OCI-LY7 (cell line): ENCODE measurements around the gene CYFIP1. TPM values are rescaled to one million over a fixed set of nuclear protein-coding genes. Genes with fewer than 3 reads are reported as not detected.

Experiments used
- BruUV-seq: library from RNA; stranded (reverse); fragments of 400-500 nt; replicated peaks from 2 replicates; lab custom pipeline; 2021; lab: Mats Ljungman, UMichigan
- CTCF ChIA-PET: fragments of 300-600 bp; sonication (Branson Sonifier 250); formaldehyde crosslinking; loops from one replicate; lab custom pipeline; 2022; ENCODE audit warnings: antibody characterized with exemption; ENCODE audit not compliant: unreplicated experiment; lab: Charles Lee
- POLR2A ChIA-PET: fragments of 300-600 bp; sonication (Branson Sonifier 250); formaldehyde crosslinking; loops from one replicate; lab custom pipeline; 2022; ENCODE audit warnings: antibody characterized with exemption; lab: Charles Lee
- DNase-seq: peaks from one replicate; pipeline ENCODE4 v3.0.0-alpha.2; 2015; ENCODE audit warnings: low spot score
- H2AFZ ChIP-seq: fragments of 200-600 bp; sonication (generic), shearing (Covaris generic); 2 replicates; pipeline ENCODE4 v1.6.1; 2014; ENCODE audit warnings: mild to moderate bottlenecking, antibody characterized with exemption, low read length, moderate library complexity
- H3K27ac ChIP-seq: fragments of 200-600 bp; sonication (generic); 2 replicates; pipeline ENCODE4 v1.5.1; 2014; ENCODE audit warnings: mixed run types, low read depth, mild to moderate bottlenecking, moderate library complexity, low read length, inconsistent platforms; ENCODE audit not compliant: poor library complexity, severe bottlenecking
- H3K36me3 ChIP-seq: fragments of 200-600 bp; sonication (generic); 2 replicates; pipeline ENCODE4 v1.6.1; 2014; ENCODE audit warnings: mild to moderate bottlenecking, antibody characterized with exemption, low read length, moderate library complexity, mixed read lengths; ENCODE audit not compliant: insufficient read depth
- H3K4me1 ChIP-seq: fragments of 200-600 bp; sonication (generic); 2 replicates; pipeline ENCODE4 v1.5.1; 2014; ENCODE audit warnings: mild to moderate bottlenecking, low read length; ENCODE audit not compliant: insufficient read depth, poor library complexity, severe bottlenecking
- H3K4me2 ChIP-seq: fragments of 200-600 bp; sonication (generic); 2 replicates; pipeline ENCODE4 v1.6.1; 2014; ENCODE audit warnings: mild to moderate bottlenecking, low read length
- H3K4me3 ChIP-seq: fragments of 200-600 bp; sonication (generic); 2 replicates; pipeline ENCODE4 v1.5.1; 2014; ENCODE audit warnings: mild to moderate bottlenecking, low read depth, low read length; ENCODE audit not compliant: poor library complexity, severe bottlenecking
- H3K79me2 ChIP-seq: fragments of 200-600 bp; sonication (generic); 2 replicates; pipeline ENCODE4 v1.6.1; 2016; ENCODE audit warnings: low read depth, mild to moderate bottlenecking, low read length, moderate library complexity, mixed read lengths; ENCODE audit not compliant: insufficient read depth
- H3K9me2 ChIP-seq: fragments of 200-600 bp; sonication (generic); 2 replicates; pipeline ENCODE4 v1.6.1; 2016; ENCODE audit warnings: mild to moderate bottlenecking, low read length, mixed read lengths; ENCODE audit not compliant: insufficient read depth
- H3K9me3 ChIP-seq: fragments of 200-600 bp; sonication (generic); 2 replicates; pipeline ENCODE4 v1.6.1; 2014; ENCODE audit warnings: mild to moderate bottlenecking, mixed run types, low read length, mixed read lengths
- H4K20me1 ChIP-seq: fragments of 200-600 bp; sonication (generic); 2 replicates; pipeline ENCODE4 v1.6.1; 2014; ENCODE audit warnings: mild to moderate bottlenecking, antibody characterized with exemption, low read length, moderate library complexity, mixed read lengths; ENCODE audit not compliant: insufficient read depth
- CTCF ChIP-seq: fragments of 200-600 bp; sonication (generic); conservative IDR thresholded peaks from 2 replicates; pipeline ENCODE4 v1.5.1; 2014; ENCODE audit warnings: mild to moderate bottlenecking, antibody characterized with exemption, low read length, moderate library complexity, mixed read lengths
- EZH2phosphoT487 ChIP-seq: fragments of 200-600 bp; sonication (generic); IDR thresholded peaks from 2 replicates; pipeline ENCODE4 v1.6.1; 2018; ENCODE audit warnings: low read depth, borderline replicate concordance, mild to moderate bottlenecking, mixed run types, antibody characterized with exemption, low read length, moderate library complexity, mixed read lengths
- intact Hi-C: fragments of 100-400 bp; cut with micrococcal nuclease; formaldehyde crosslinking; loops from one replicate; pipeline ENCODE4 v1.10.0; 2022; ENCODE audit not compliant: unreplicated experiment
- total RNA-seq, 2 experiments: library from RNA; depleted of rRNA in 1 of 2; stranded (reverse); fragments of >200 nt in 1 of 2; shearing (Covaris generic) in 1 of 2; gene quantifications; 2 replicates each; pipeline ENCODE4 v1.2.3, GENCODE V29; 2014 to 2022

CYFIP1 gene
- total RNA-seq, 2 experiments from 2014 or later, result 0.98 to 1.3 TPM

GRCh38 chr15:22931784-22932536 is 48.2 kb downstream of the CYFIP1 start:
- Histone ChIP-seq H3K4me1 (peaks cover 58% of the 10 kb centered on the region), H3K79me2 (no peaks in the 10 kb centered on the region), H4K20me1 (no peaks in the 10 kb centered on the region), H3K27ac (peak overlapping the region; percentile 82), H3K4me3 (no peak overlapping the region), H3K9me3 (no peaks in the 10 kb centered on the region), H3K4me2 (no peak overlapping the region), H3K36me3 (no peaks in the 10 kb centered on the region), H2AFZ (peak overlapping the region; percentile 51; the same call in 1 of the 2 replicates), H3K9me2 (no peaks in the 10 kb centered on the region)
- no TSS peak for BruUV-seq
- ChIA-PET POLR2A (interaction anchor here (0.6 kb wide), 1 partner anchor 121 kb away, joined by 3 read pairs; no protein-coding TSS in a partner anchor), CTCF (interaction anchor here (0.5 kb wide), 1 partner anchor 8 kb away, joined by 6 read pairs; no protein-coding TSS in a partner anchor)
- intact Hi-C loops, result no loop called here
- TF ChIP-seq EZH2phosphoT487 (no peak), CTCF (no peak)
- DNase-seq, result no peak

GRCh38 chr15:22930782-22931484 is 49.2 kb downstream of the CYFIP1 start:
- H3K36me3 ChIP-seq, result no peaks in the 10 kb centered on the region
- peak overlapping the region; percentile 7 for H3K27ac ChIP-seq
- ChIA-PET POLR2A (interaction anchor here (0.6 to 1.4 kb wide), 3 partner anchors 8 to 122 kb away, joined by 3 to 4 read pairs (median 3); no protein-coding TSS in a partner anchor), CTCF (no interaction called here)
- TF ChIP-seq CTCF, result no peak
- no peak for TF ChIP-seq EZH2phosphoT487
- no peaks in the 10 kb centered on the region for H3K9me2 ChIP-seq
- H4K20me1 ChIP-seq, result no peaks in the 10 kb centered on the region
- H3K9me3 ChIP-seq, result no peaks in the 10 kb centered on the region
- H3K4me1 ChIP-seq, result peaks cover 47% of the 10 kb centered on the region
- H3K4me3 ChIP-seq, result no peak overlapping the region
- H3K4me2 ChIP-seq, result peak overlapping the region; percentile 42; the same call in 1 of the 2 replicates
- no peaks in the 10 kb centered on the region for H3K79me2 ChIP-seq
- intact Hi-C loops, result no loop called here
- peak overlapping the region; percentile 43; the same call in 1 of the 2 replicates for H2AFZ ChIP-seq
- peak; percentile 32 for DNase-seq
- no TSS peak for BruUV-seq
